HCT116 (cell line): ENCODE measurements around the gene RPTOR.

ENCODE experiments used
- CBX3 ChIP-seq: IDR thresholded peaks from 2 replicates; pipeline ENCODE4 v1.6.1; 2012; ENCODE audit warnings: low read depth
- CTCF ChIP-seq, 3 experiments: fragments of 200-600 bp in 1 of 3; sonication (generic) in 1 of 3; IDR thresholded peaks in 2 of 3; conservative IDR thresholded peaks in 1 of 3; 2 replicates each; pipeline ENCODE4 v1.5.1; 2012 to 2017; ENCODE audit warnings: low read depth in 2 of 3, low read length in 2 of 3, antibody characterized with exemption in 1 of 3, borderline replicate concordance in 1 of 3, control low read depth in 1 of 3, mild to moderate bottlenecking in 1 of 3, mixed read lengths in 1 of 3, mixed run types in 1 of 3, moderate library complexity in 1 of 3; ENCODE audit not compliant: insufficient read depth in 1 of 3
- EZH2phosphoT487 ChIP-seq: fragments of 200-600 bp; IDR thresholded peaks from 2 replicates; pipeline ENCODE4 v1.6.1; 2018; ENCODE audit warnings: antibody characterized with exemption, borderline replicate concordance
- POLR2A ChIP-seq: IDR thresholded peaks from 2 replicates; pipeline ENCODE4 v1.7.0; 2011; ENCODE audit warnings: borderline replicate concordance; ENCODE audit not compliant: insufficient read depth, insufficient read length; ENCODE audit errors: extremely low read depth
- POLR2AphosphoS5 ChIP-seq: IDR thresholded peaks from 2 replicates; pipeline ENCODE4 v1.6.1; 2011; ENCODE audit warnings: mild to moderate bottlenecking, low read depth, low read length, moderate library complexity
- TCF7L2 ChIP-seq: IDR thresholded peaks from 2 replicates; pipeline ENCODE4 v1.7.0; 2011; ENCODE audit warnings: borderline replicate concordance, inconsistent platforms; ENCODE audit not compliant: insufficient read depth, insufficient read length; ENCODE audit errors: extremely low read depth
- YY1 ChIP-seq: IDR thresholded peaks from 2 replicates; pipeline ENCODE4 v1.6.1; 2011; ENCODE audit warnings: low read length, low read depth, moderate library complexity, mild to moderate bottlenecking; ENCODE audit not compliant: insufficient replicate concordance; ENCODE audit errors: extremely low read depth

GRCh38 chr17:80976701-80977100 lies 432.1 kb downstream of the RPTOR start:
- TF ChIP-seq CTCF (IDR thresholded peaks at IDR 0.05 in 2 of 3, conservative IDR thresholded peaks at IDR 0.05 in 1 of 3; ENCODE audit: borderline replicate concordance in 1 of 3, insufficient read depth in 1 of 3, low read depth in 2 of 3, low read length in 2 of 3): no peak
- TF ChIP-seq POLR2AphosphoS5: no peak
- TF ChIP-seq POLR2A: no peak
- TF ChIP-seq TCF7L2: no peak
- no peak for TF ChIP-seq EZH2phosphoT487
- TF ChIP-seq CBX3: no peak
- no peak for TF ChIP-seq YY1
